HG03521 (cell line): Measurements from ENCODE around the gene TRIO.
"Not testable (repeated sequence)": the region's sequence is repeated elsewhere in the genome, so short reads cannot be mapped to it uniquely, and the experiment has no call there.

Source experiments
- ATAC-seq: cut with Tn5 transposase; IDR thresholded peaks from one replicate; pipeline ENCODE4 v1.9.1; 2021; ENCODE audit warnings: mild to moderate bottlenecking, moderate library complexity; ENCODE audit not compliant: unreplicated experiment

TRIO gene

DNA sequence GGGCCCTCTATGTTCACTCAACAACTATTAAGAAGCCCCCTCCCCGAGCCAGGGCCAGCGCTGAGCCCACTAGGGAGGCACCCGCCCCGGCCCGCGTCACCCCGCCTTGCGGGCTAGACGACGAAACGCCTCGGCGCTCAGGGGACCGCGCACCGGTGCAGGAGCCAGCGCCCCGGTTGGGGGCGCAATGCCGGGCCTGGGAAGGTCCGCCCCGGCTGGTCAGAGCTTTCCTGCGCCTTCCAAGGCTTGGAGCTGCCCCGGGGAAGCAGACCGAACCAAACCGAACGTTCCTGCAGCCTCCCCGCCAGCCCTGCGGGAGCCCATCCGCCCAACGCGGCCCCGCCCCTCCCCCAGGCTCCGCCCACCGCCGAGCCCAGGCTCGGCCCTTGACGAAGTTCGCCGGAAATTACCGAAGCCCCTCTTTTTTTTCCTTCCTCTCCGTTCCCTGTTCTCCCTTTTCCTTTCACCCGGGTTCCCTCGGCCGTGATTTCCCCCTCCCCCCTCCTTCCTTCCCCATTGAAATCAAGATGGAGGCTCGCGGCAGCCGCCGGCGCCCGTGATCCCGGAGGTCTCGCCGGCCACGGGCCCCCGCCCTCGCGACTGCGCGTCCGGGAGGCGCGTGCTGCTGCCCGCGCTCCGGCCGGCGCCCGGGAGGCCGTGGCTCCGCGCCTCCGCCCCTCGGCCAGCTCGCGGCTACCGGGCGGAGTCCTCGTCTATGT, at the start of gene TRIO:
Gene TRIO, plus strand, starts transcription at position 516 of the 719 bp plus-strand sequence. CDS start 384 bp downstream, outside the sequence.
- peak; percentile 37 for ATAC-seq

DNA sequence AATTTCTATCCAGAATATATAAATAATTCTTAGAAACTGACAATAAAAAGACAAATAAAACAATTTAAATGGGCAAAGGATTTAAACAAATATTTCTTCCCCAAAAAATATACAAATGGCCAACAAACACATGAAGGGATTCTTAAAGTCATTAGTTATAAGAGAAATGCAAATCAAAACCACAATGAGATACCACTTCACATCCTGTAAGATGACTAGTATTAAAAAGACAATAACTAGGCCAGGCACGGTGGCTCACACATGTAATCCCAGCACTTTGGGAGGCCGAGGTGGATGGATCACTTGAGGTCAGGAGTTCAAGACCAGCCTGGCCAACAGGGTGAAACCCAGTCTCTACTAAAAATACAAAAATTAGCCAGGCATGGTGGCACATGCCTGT, 45.8 kb upstream of the TRIO start:
- ATAC-seq, result not testable (repeated sequence)

GRCh38 chr5:14097998-14098471, 45.1 kb upstream of the TRIO start:
- no peak for ATAC-seq

- no peak for ATAC-seq
These were observed 42.9 kb upstream of the TRIO start for GRCh38 chr5:14100281-14100680.

GRCh38 chr5:14101922-14102321, 41.2 kb upstream of the TRIO start:
- ATAC-seq, result no peak

- no peak for ATAC-seq
These were observed 40.5 kb upstream of the TRIO start for GRCh38 chr5:14102666-14103065.

- no peak for ATAC-seq
These were observed 37.3 kb upstream of the TRIO start for GRCh38 chr5:14105718-14106410.

- ATAC-seq, result no peak
These were observed 35.6 kb upstream of the TRIO start for GRCh38 chr5:14107536-14107935.

GRCh38 chr5:14108170-14108996, 34.8 kb upstream of the TRIO start:
- ATAC-seq, result peak; percentile 66

- ATAC-seq, result peak; percentile 82
These were observed 33.9 kb upstream of the TRIO start for GRCh38 chr5:14109041-14109747.

DNA sequence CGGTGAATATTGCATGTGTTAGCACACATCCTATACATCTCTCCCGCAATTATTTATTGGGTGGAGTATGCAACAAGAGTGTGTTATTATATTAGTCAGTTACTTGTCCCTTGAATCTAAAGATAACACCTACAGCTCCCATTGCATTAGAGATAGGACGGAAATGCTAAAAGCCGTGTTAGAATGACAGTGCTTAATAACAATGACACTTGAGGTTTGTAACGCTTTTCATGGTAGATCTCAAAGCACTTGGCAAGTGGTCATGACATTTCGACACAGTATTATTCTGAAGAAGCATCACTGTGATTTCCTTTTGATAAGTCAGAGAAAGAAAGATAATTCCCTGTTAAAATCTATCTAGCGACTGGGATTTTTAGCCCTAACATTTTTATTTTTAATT, 33.4 kb upstream of the TRIO start:
- no peak for ATAC-seq

DNA sequence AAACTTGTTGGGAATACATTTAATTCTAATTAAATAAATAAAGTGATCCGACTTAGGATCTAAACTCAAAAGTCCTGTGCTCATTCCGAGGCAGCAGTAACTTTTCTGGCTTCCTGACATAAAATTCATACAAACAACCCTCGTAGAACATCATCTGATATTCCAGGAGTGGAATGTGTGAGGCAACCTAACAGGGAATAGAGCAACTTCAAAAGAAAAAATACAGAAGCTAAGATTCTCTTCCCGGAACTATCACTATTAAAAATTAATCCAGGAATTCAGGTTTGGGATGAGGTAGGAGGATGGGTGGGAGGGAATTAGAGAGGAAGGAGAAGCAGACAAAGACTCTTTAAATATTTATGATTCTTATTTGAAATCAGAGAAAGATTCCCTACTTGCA, 32.9 kb upstream of the TRIO start:
- ATAC-seq, result no peak

DNA sequence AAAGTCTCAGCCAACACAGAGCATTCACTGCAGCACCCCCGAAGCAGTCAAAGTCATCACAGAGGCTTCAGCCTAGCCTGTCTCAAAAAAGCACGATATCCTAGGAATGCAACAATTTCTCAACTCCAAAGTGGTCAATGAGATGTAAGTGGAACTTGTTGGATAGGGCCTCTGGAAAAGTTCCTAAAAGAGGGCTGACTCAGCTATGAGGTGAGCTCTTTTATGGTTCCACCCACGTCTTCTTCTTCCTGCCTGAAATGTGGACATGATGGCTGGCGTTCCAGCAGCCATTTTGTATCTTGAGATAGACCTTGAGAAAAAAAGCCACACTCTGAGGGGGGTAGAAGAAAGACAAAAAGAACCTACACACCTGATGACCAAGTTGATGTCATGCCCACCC, 32.5 kb upstream of the TRIO start:
- ATAC-seq, result no peak

- no peak for ATAC-seq
These were observed 30.0 kb upstream of the TRIO start for GRCh38 chr5:14112998-14113652.

DNA sequence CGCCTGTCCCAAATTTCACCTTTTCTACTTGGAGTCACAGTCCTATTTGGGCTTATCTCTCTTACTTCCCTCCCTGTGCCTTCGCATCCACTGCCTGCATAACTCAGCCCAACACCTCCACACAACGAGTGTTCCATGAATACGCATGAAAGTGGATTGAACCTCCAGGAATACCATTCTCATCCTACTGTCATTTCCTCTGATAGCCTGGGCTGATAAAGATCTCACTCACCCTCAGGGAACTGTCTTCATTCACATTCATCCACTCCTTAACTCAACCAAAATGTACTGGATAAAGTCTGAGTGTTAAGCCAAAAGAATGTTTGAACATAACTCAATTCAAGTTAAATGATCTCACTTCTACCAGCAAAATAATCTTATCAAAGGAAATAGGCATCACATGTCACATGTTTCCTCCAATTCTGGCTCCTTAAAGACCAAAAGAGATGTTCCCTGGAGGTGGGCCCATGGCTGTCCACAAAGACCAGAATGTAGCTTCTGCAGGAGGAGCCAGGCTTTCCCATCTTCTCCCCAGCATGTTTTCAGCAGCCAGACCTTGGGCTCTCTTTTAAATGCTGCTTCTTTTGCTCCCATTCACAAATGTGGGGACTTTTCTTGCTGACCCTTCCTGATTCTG, 28.4 kb upstream of the TRIO start:
- ATAC-seq, result no peak

GRCh38 chr5:14115323-14115895, 27.7 kb upstream of the TRIO start:
- ATAC-seq, result no peak

GRCh38 chr5:14118551-14119320, 24.4 kb upstream of the TRIO start:
- ATAC-seq, result no peak

DNA sequence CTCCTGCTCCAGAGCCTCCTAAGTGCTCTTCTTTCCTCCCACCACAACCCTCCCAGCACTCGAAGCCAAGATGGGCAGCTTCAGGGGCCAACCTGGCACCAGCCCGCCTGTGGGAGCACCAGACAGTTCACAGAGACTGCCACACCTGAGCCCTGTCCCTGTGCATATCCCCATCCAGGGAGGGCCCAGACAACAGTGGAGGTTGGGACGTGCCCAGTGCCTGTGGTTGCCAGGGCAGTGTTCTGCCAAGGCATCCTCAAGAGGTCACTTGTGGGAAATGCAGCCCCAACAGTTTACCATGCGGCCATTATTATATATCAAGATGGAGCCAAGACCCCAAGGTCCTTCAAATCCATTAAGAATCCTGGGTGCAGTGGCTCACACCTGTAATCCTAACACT, 23.0 kb upstream of the TRIO start:
- ATAC-seq, result no peak

DNA sequence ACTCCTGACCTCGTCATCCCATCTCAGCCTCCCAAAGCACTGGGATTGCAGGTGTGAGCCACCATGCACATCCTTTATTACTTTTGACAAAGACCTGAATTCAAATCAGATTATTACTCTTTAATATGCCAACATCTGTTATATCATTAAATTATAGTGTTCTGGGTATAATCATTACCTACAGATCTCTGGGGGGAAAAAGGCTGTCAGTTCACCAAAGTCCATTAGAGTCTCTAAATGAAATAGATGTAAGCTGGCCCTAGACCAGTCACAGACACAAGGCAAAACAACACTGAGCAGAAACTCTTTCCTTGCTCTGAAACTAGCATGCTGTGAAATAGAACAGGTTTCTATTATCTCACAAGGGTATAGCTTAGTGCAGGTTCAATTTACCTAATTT, 21.6 kb upstream of the TRIO start:
- no peak for ATAC-seq
